ENCODE measurements around the gene NPIPB6.
"Not testable (repeated sequence)": the region's sequence is repeated elsewhere in the genome, so short reads cannot be mapped to it uniquely, and the experiment has no call there.

NPIPB6 gene

DNA sequence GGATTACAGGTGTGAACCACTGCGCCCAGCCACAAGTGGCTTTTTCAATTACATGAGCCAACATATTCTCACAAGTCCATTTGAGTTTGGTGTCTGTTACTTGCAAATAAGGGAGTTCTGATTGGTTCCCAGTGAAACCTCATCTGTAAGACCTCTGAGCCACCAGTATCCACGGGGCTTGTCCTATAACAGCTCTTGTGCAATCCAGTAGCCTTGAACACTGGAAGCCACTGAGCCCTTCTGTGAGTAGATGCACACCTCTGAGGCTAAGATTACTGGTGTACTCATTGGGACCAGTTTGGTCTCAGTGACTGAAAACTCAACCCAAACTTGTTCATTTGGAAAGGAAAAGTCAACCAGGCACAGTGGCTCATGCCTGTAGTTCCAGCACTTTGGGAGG lies 32.3 kb downstream of the NPIPB6 start:
- DNase-seq; H3K27me3 ChIP-seq (replicated peaks; ENCODE audit: insufficient read depth, low read length); H3K9ac ChIP-seq (ENCODE audit: low read length); H3F3A ChIP-seq (ENCODE audit: insufficient read depth, low read length); H3K36me3 ChIP-seq (replicated peaks; ENCODE audit: insufficient read depth, low read length); H3K27ac ChIP-seq (ENCODE audit: low read length); H3K4me1 ChIP-seq (ENCODE audit: low read length); H4K20me1 ChIP-seq (ENCODE audit: insufficient read depth, low read length); H3K9me2 ChIP-seq (replicated peaks; ENCODE audit: insufficient read depth, low read length); H3K9me3 ChIP-seq (replicated peaks; ENCODE audit: insufficient read depth, low read length); H3K4me2 ChIP-seq (ENCODE audit: low read depth, low read length); H2AFZ ChIP-seq (ENCODE audit: low read length); H3K4me3 ChIP-seq (ENCODE audit: low read length); H3K79me2 ChIP-seq (ENCODE audit: low read length): not testable (repeated sequence)

DNA sequence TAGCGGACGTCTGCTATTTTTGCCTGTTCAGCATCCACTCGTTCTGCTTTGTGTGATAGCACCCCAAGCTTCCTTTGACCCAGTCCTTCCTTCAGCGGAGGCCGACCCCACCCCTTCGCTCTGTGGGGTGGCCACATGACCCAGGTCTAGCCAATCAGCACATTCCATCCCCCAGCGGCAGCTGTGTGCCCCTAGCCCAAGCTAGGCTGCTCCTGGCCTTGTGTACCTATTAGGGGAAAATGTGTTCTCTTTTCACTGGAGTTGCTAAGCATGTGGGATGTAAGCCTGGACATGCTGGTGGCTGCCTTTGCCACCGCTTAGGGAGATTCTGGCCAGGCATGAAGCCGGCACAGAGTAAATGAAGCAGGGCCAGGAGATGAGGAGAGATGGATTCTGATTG lies 33.1 kb downstream of the NPIPB6 start:
- H3K79me2 ChIP-seq (ENCODE audit: low read length); H3K27me3 ChIP-seq (replicated peaks; ENCODE audit: insufficient read depth, low read length); H3K9me3 ChIP-seq (replicated peaks; ENCODE audit: insufficient read depth, low read length); H3K4me1 ChIP-seq (ENCODE audit: low read length); H3K36me3 ChIP-seq (replicated peaks; ENCODE audit: insufficient read depth, low read length); H3K9me2 ChIP-seq (replicated peaks; ENCODE audit: insufficient read depth, low read length); H3K4me3 ChIP-seq (ENCODE audit: low read length); H2AFZ ChIP-seq (ENCODE audit: low read length); DNase-seq; H3F3A ChIP-seq (ENCODE audit: insufficient read depth, low read length); H4K20me1 ChIP-seq (ENCODE audit: insufficient read depth, low read length); H3K9ac ChIP-seq (ENCODE audit: low read length); H3K27ac ChIP-seq (ENCODE audit: low read length); H3K4me2 ChIP-seq (ENCODE audit: low read depth, low read length): not testable (repeated sequence)

DNA sequence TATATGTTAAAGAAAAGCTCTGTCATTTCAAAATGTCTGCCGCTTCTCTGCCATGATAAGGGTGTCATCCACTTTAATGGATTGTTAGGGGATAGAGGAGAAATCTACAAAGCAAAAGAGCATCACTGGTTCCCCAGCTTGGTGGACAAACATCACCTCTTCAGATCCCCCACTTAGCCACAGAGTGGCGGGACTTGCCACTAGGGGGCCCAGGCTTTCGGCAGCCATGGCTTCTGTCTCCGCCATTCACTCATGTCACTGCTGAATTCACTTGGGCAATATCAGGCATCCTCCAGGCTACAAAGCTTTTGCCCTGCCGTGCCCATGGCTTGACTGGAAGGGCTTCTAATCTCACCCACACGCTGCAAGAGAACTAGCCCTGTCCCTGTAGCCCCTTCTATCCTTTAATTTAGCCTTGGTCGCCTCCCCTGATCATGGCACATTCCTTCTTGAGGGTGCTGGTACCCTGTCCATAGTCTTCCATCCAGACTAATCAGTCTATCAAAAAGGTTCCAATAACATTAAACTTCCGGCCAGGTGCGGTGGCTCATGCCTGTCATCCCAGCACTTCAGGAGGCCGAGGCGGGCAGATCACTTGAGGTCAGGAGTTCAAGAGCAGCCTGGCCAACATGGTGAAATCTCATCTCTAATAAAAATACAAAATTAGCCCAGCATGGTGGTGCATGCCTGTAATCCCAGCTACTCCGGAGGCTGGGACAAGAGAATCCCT lies 36.3 kb downstream of the NPIPB6 start:
- Histone ChIP-seq H2AFZ (ENCODE audit: low read length) (no peak overlapping the region), H3K9me2 (replicated peaks; ENCODE audit: insufficient read depth, low read length) (no peaks in the 10 kb centered on the region), H3K4me3 (ENCODE audit: low read length) (no peak overlapping the region), H3K79me2 (ENCODE audit: low read length) (no peaks in the 10 kb centered on the region), H3K27me3 (replicated peaks; ENCODE audit: insufficient read depth, low read length) (no peaks in the 10 kb centered on the region), H3F3A (ENCODE audit: insufficient read depth, low read length) (no peaks in the 10 kb centered on the region), H3K4me2 (ENCODE audit: low read depth, low read length) (no peak overlapping the region), H3K4me1 (ENCODE audit: low read length) (peaks cover 9% of the 10 kb centered on the region), H3K36me3 (replicated peaks; ENCODE audit: insufficient read depth, low read length) (no peaks in the 10 kb centered on the region), H3K9me3 (replicated peaks; ENCODE audit: insufficient read depth, low read length) (no peaks in the 10 kb centered on the region), H4K20me1 (ENCODE audit: insufficient read depth, low read length) (no peaks in the 10 kb centered on the region), H3K9ac (ENCODE audit: low read length) (no peak overlapping the region), H3K27ac (ENCODE audit: low read length) (no peak overlapping the region)
- TF ChIP-seq, protein P1, sequence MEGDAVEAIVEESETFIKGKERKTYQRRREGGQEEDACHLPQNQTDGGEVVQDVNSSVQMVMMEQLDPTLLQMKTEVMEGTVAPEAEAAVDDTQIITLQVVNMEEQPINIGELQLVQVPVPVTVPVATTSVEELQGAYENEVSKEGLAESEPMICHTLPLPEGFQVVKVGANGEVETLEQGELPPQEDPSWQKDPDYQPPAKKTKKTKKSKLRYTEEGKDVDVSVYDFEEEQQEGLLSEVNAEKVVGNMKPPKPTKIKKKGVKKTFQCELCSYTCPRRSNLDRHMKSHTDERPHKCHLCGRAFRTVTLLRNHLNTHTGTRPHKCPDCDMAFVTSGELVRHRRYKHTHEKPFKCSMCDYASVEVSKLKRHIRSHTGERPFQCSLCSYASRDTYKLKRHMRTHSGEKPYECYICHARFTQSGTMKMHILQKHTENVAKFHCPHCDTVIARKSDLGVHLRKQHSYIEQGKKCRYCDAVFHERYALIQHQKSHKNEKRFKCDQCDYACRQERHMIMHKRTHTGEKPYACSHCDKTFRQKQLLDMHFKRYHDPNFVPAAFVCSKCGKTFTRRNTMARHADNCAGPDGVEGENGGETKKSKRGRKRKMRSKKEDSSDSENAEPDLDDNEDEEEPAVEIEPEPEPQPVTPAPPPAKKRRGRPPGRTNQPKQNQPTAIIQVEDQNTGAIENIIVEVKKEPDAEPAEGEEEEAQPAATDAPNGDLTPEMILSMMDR (IDR thresholded peaks at IDR 0.05; ENCODE audit: low read length), result peak; percentile 82
- TF ChIP-seq EZH2 (optimal IDR thresholded peaks at IDR 0.05; ENCODE audit: low read depth, low read length) (no peak), EZH2phosphoT487 (IDR thresholded peaks at IDR 0.05; ENCODE audit: low read length) (no peak)
- DNase-seq, result peak; percentile 73

DNA sequence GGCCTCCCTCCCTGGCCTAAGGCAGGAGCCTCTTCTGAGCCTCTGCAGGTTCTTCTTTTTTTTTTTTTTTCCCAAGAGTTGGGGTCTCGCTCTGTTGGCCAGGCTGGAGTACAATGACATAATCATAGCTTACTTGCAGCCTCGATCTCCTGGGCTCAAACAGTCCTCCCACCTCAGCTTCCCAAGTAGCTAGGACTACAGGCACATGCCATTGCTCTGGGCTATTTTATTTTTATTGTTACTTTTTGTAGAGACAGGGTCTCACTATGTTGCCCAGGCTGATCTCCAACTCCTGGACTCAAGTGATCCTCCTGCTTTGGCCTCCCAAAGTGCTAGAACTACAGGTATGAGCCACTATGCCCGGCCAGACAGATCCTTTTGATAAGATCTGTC lies 38.4 kb downstream of the NPIPB6 start:
- no peak overlapping the region for H3K27ac ChIP-seq (ENCODE audit: low read length)
- DNase-seq, result no peak
- H3K4me2 ChIP-seq (ENCODE audit: low read depth, low read length), result no peak overlapping the region
- no peaks in the 10 kb centered on the region for H3K9me2 ChIP-seq (replicated peaks; ENCODE audit: insufficient read depth, low read length)
- H3K79me2 ChIP-seq (ENCODE audit: low read length), result no peaks in the 10 kb centered on the region
- no peaks in the 10 kb centered on the region for H3K27me3 ChIP-seq (replicated peaks; ENCODE audit: insufficient read depth, low read length)
- no peak overlapping the region for H3K9ac ChIP-seq (ENCODE audit: low read length)
- H4K20me1 ChIP-seq (ENCODE audit: insufficient read depth, low read length), result no peaks in the 10 kb centered on the region
- no peak overlapping the region for H2AFZ ChIP-seq (ENCODE audit: low read length)
- TF ChIP-seq, protein P1 (IDR thresholded peaks at IDR 0.05; ENCODE audit: low read length), result no peak
- TF ChIP-seq EZH2 (optimal IDR thresholded peaks at IDR 0.05; ENCODE audit: low read depth, low read length) (no peak), EZH2phosphoT487 (IDR thresholded peaks at IDR 0.05; ENCODE audit: low read length) (no peak)
- H3K36me3 ChIP-seq (replicated peaks; ENCODE audit: insufficient read depth, low read length), result no peaks in the 10 kb centered on the region
- H3F3A ChIP-seq (ENCODE audit: insufficient read depth, low read length), result no peaks in the 10 kb centered on the region
- no peak overlapping the region for H3K4me3 ChIP-seq (ENCODE audit: low read length)
- peaks cover 9% of the 10 kb centered on the region for H3K4me1 ChIP-seq (ENCODE audit: low read length)
- H3K9me3 ChIP-seq (replicated peaks; ENCODE audit: insufficient read depth, low read length), result no peaks in the 10 kb centered on the region
